Measurements from ENCODE around the gene AEBP2.
A peak's percentile ranks its signal among the peaks of the same experiment; 100 is the strongest.
"Not testable (repeated sequence)": the region's sequence is repeated elsewhere in the genome, so short reads cannot be mapped to it uniquely, and the experiment has no call there.

AEBP2 gene

GRCh38 chr12:19454837-19455236 lies 15.5 kb downstream of the AEBP2 start:
- no peak for DNase-seq (ENCODE audit: low spot score)

GRCh38 chr12:19456176-19456575 lies 16.9 kb downstream of the AEBP2 start:
- no peak for DNase-seq (ENCODE audit: low spot score)

DNA sequence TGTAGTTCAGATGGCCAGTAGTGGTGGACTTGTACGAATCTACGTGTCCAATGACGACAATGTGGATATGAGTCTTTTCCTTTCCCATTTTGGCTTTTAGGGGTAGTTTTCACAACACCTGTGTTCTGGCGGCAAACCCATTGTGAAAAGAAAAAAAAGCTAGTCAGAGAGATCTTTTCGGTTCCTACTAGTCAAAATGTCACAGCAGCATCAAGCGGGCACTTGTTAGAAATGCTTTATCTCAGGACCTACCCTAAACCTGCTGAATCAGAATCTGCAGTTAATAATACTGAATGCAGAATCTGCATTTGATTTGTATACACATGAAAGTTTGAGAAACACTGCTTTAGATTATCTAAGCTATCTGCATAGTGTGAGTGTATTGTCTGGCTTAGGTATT lies 18.3 kb downstream of the AEBP2 start:
- DNase-seq (ENCODE audit: low spot score), result no peak

- no peak for DNase-seq (ENCODE audit: low spot score)
Observed at GRCh38 chr12:19458733-19459132, 19.4 kb downstream of the AEBP2 start.

GRCh38 chr12:19461999-19462398 lies 22.7 kb downstream of the AEBP2 start:
- no peak for DNase-seq (ENCODE audit: low spot score)

GRCh38 chr12:19462406-19462805 lies 23.1 kb downstream of the AEBP2 start:
- DNase-seq (ENCODE audit: low spot score), result no peak

- no peak for DNase-seq (ENCODE audit: low spot score)
Observed at GRCh38 chr12:19464192-19464580, 24.9 kb downstream of the AEBP2 start.

DNA sequence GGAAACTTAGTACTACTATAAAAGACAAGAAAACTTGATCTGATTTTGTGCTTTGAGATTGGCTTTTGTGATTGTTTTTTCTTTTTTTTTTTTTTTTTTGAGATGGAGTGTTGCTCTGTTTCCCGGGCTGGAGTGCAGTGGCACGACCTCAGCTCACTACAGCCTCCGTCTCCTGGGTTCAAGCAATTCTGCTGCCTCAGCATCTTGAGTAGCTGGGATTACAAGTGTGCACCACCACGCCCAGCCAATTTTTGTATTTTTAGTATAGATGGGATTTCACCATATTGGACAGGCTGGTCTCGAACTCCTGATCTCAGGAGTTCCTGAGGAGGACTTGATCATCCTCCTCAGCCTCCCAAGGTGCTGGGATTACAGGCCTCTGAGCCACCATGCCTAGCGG lies 26.4 kb downstream of the AEBP2 start:
- no peak for DNase-seq (ENCODE audit: low spot score)

DNA sequence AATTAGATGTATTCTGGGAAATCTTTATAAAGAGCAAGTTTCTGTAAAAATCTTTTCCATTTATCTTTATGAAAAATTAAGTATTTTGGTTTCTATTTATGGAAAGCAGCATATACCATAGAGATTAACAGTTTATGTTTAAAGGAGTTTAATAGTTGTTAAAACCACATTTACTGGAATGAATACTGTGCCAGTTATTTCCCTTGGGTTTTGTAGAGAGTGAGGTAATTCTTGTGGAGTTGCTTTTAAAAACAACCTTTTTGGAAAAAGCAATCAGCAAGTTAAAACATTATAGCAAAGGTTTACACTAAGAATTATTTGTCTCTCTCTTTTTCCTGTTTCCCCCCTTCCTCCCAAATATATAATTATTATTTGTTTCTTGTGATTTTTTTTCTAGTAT lies 34.9 kb downstream of the AEBP2 start:
- DNase-seq (ENCODE audit: low spot score), result no peak

DNA sequence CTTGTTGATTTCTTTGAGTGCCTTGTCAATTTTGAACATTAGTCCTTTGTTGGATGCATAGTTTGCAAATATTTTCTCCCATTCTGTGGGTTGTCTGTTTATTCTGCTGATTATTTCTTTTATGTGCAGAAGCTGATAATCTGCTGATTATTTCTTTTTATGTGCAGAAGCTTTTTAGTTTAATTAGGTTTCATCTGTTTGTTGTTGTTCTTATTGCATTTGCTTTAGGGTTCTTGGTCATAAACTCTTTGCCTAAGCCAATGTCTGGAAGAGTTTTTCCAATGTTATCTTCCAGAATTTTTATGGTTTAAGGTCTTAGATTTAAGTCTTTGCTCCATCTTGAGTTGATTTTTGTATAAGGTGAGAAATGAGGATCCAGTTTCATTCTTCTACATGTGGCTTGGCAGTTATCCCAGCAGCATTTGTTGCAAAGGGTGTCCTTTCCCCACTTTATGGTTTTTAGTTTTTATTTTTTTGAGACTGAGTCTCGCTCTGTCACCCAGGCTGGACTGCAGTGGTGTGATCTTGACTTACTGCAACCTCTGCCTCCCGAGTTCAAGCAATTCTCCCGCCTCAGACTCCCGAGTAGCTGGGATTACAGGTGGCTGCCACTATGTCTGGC lies 36.7 kb downstream of the AEBP2 start:
- DNase-seq (ENCODE audit: low spot score), result not testable (repeated sequence)

GRCh38 chr12:19477071-19477470 lies 37.8 kb downstream of the AEBP2 start:
- no peak for DNase-seq (ENCODE audit: low spot score)

DNA sequence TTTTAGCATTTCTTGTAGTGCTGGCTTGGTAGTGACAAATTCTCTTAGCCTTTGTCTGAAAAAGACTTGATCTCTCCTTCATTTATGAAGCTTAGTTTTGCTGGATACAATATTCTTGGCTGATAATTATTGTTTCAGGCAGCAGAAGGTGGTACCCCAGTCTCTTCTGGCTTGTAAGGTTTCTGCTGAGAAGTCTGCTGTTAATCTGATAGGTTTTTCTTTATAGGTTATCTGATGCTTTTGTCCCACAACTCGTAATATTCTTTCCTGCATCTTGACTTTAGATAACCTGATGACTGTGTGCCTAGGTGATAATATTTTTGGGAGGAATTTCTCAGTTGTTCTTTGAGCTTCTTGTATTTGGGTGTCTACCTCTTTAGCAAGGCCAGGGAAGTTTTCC lies 41.2 kb downstream of the AEBP2 start:
- no peak for DNase-seq (ENCODE audit: low spot score)

DNA sequence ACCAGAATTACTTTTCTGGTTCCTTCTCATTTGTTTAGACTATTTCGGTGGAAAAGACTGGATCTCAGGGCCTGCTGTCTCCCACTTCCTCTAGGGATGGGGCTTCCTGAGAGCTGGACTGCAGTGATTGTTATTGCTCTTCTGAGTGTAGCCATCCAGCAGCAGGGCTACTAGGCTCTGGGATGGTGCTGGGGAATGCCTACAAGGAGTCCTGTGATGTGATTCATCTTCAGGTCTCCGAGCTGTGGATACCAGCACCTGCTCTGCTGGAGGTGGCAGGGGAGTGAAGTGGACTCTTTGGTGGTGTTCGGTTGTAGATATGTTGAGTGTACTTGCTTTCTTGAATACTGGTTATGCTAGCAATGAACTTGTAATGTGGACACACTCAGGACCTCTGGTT lies 42.7 kb downstream of the AEBP2 start:
- peak; percentile 64 for DNase-seq (ENCODE audit: low spot score)

DNA sequence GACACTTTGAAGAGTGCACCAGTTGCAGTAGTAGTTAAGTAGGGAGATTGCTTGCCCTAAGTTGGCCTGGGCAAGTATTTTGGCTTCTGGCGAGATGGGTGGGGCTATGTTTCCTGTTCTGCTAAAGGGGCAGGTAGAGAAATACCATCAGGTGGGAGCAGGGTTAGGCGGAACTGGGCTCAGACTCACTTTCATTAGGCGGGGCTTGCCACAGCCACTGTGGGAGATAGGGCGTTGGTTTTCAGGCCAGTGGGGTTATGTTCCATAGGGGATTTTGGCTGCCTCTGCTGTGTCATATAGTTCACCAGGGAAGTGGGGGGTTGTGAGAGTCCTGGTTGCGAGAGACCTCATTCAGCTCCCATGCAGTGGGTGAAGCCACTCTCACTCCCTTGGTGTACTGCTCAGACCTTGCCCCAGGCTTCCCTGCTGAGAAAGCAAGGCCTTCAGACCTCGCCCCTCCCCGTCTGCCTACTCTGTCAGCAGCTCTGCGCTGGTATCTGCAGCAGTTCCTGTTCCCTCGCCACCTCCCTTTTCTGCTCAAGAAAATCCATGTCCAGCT lies 43.3 kb downstream of the AEBP2 start:
- DNase-seq (ENCODE audit: low spot score), result peak; percentile 14

DNA sequence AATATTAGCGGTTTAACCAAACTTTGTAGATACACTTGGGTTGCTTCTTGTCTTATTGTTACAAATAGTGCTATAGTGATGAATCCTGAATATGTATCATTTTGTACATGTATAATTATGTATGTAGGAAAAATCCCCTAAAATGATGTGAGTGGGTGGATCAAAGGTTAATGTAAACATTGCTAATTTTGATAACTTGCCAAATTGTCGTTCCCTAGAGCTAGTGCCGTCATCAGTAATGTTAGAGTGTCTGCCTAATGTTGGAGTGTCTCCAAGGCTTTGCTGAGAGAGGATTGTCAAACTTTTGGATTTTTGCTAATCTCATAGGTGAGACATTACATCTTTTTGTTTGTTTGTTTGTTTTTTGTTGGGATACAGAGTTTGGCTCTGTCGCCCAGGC lies 44.4 kb downstream of the AEBP2 start:
- no peak for DNase-seq (ENCODE audit: low spot score)

DNA sequence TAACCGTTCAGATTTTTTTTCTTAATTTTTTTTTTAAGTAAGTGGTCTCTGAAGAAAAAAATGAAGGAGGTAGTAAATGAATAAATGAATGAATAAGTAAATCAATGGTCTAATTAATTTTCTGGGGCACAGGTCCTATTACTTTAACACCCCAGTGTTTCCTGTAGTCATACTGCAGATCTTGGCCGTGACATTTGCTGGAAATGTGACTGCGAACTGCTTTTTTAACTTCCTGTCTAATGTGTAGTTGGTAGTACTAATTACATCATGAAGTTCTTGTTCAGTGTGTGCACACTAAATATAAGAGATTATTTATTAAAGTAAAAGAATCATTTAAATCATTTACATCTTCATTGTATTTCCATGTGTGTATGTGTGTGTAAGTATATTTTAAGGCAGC lies 45.4 kb downstream of the AEBP2 start:
- no peak for DNase-seq (ENCODE audit: low spot score)

- no peak for DNase-seq (ENCODE audit: low spot score)
Observed at GRCh38 chr12:19485240-19485639, 45.9 kb downstream of the AEBP2 start.

DNA sequence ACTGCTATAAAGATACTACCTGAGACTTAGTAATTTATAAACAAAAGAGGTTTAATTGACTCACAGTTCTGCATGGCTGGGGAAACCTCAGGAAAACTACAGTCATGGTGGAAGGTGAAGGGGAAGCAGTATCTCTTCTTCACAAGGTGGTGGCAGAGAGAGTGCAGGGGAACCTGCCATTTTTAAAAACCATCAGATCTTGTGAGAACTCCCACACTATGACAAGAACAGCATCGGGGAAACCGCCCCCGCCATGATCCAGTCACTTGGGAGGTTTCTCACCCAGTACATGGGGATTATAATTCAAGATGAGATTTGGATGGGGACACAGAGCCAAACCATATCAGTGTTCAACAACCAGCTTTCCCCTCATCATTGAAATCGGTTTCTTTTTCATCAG lies 49.9 kb downstream of the AEBP2 start:
- DNase-seq (ENCODE audit: low spot score), result no peak

DNA sequence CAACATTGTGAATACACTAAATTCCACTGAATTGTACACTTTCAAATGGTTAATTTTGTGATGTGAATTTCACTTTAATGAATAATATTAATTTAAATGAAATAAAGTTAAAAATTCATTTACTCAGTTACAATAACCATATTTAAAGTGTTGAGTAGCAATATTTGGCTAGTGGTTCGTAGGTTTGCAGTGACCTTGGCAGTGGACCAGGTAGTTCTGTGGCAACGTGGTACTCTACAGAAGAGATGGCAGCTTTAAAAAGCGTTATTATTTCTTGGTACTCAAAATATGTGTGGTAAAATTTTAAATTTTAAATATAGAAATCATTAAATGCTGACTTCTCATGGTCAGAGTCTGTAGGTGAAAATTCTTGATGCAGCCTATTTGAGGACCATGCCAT lies 51.6 kb downstream of the AEBP2 start:
- no peak for DNase-seq (ENCODE audit: low spot score)

DNA sequence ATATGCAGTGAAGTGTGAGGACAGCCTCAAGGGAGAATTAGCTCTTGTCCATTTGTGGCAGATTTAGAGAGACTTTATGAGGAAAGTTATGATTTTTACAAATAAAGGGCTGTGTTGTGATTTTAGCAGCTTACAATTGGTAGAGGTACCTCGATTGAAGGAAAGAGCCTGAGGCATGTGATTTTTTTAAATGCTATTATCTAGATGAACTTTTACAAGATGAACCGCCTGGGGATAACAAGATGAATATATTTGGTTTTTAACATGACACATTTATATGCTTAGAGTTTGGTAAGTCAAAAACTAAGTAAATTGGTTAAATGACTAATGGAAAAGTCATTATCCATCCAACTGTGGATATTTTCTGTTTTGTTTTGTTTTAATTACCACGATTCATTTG lies 52.6 kb downstream of the AEBP2 start:
- DNase-seq (ENCODE audit: low spot score), result no peak

DNA sequence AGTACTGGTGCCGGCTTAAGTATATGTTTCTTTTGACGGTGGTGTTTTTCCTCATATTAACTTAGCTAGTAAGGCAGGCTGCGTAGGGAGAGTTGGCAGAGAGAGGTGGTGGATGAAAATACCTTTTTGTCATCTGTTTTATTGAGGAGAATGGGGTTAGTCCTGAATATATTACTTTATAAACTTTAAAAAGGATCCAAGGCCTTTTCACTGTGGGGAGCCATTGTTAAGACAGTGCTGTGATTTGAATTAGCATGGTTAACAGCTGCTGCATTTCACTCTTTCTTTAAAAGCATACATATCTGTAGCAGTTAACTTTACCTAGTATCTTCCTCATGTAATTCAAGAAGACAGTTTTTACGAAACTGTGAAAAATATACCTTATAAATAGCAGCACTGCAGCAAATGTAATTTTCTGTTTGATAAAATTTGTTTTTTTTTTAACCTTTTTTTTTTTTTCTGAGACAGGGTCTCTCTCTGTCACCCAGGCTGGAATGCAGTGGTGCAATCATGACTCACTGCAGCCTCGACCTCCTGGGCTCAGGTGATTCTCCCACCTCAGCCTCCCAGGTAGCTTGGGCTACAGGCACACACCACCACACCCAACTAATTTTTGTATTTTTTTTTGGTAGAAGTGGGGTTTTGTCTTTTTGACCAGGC lies 57.1 kb downstream of the AEBP2 start:
- DNase-seq (ENCODE audit: low spot score), result no peak

DNA sequence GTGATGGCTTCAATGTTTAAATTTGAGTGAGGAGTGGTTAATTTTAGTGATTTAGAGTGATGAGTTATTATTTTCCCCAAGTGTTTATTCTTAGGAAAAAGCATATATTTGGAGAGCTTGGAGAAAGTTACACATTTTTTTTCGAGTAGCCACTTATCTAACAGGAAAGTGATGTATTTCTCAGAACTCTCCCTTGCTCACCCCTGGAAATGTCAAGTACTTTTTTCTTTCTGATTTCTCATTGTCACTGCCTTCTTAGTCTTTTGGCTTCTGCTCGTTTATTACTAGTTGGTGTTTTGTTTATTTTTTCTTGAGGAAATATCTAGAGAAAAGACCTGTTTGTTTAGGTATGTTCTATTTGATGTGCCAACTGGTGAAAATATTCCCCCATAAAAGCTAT lies 58.8 kb downstream of the AEBP2 start:
- no peak for DNase-seq (ENCODE audit: low spot score)

DNA sequence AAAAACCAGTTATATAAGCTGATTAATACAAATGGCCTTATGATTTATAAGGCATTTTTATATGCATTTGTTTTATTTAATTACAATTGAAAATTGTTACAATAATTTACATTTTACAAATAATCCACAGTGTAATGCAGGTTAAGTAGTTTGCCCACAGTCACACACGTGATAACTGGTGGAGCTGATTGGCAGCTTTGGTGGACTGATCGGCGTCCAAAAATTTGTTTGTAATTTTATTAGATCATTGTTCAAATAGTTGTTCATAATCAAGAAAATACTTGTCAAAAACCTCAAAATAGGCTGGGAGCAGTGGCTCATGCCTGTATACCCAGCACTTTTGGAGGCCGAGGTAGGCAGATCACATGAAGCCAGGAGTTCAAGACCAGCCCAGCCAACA lies 59.7 kb downstream of the AEBP2 start:
- no peak for DNase-seq (ENCODE audit: low spot score)

DNA sequence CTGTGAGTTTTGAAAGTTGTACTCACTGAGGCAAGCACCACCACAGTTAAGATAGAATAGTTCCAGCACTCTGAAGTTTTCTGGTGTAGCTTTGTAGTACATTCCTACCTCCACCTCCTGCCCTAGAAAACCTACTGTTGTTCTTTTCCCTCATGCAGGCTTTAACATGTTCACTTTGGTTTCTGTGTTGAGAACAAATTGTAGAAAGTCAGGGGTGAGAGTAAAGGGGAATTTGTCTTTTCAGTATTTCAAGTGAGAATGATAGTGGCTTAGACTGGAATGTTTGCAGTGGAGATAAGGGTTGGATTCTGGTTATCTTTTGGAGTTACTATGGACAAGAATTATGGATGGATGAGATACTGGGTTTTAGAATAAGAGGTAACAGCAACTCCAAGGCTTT lies 67.2 kb downstream of the AEBP2 start:
- DNase-seq (ENCODE audit: low spot score), result no peak

All from kidney tubule cell (primary cell).